ENCODE measurements around the gene TAS2R40.

DNA sequence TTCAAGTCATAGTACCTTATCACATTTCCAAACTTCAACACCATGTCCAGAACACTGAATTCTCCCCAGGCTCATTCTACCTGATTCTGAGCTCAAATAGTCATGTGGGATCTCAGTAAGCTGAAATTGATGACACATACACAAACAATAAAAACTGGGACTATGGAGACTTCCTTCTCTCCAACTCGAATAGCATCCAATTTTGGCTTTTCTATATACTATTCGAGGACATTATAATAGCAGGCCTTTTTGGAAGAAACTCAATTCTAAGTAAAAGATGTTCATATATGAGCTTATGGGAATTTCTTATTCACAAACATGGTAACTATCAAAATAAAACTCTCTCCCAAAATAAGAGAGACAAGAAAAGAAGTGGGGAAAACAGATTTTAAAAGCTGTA lies 551 bp upstream of the TAS2R40 start:
- no peak for TF ChIP-seq POLR2A (IDR thresholded peaks at IDR 0.05)
- no peak for TF ChIP-seq CTCF (IDR thresholded peaks at IDR 0.05)
